Keratinocyte (primary cell): Measurements from ENCODE around the gene LMOD2. TPM values are rescaled to one million over a fixed set of nuclear protein-coding genes. Genes with fewer than 3 reads are reported as not detected.

Experiments used
- DNase-seq: peaks from one replicate; pipeline ENCODE4 v3.0.0-alpha.2; 2011; ENCODE audit warnings: low read depth, missing footprints, low spot score
- FAIRE-seq: peaks from 2 replicates; lab custom pipeline; 2011; peaks lifted over from hg19 to GRCh38; lab: Jason Lieb, UNC
- H2AFZ ChIP-seq: 2 replicates; pipeline ENCODE4 v1.6.0; 2012; ENCODE audit warnings: low read length, control low read depth, inconsistent platforms; ENCODE audit not compliant: control insufficient read depth
- H3K27ac ChIP-seq: 2 replicates; pipeline ENCODE4 v1.5.1; 2011; ENCODE audit warnings: low read length; ENCODE audit not compliant: control insufficient read depth, insufficient read depth
- H3K27me3 ChIP-seq: 3 replicates; pipeline ENCODE4 v1.6.0; 2011; ENCODE audit warnings: low read length; ENCODE audit not compliant: control insufficient read depth, insufficient read depth; ENCODE audit errors: extremely low read depth
- H3K36me3 ChIP-seq, 2 experiments: 2 replicates in 1 of 2; 3 replicates in 1 of 2; pipeline ENCODE4 v1.5.1; 2011; ENCODE audit warnings: low read length in 2 of 2, mild to moderate bottlenecking in 1 of 2; ENCODE audit not compliant: control insufficient read depth in 2 of 2, insufficient read depth in 2 of 2; ENCODE audit errors: extremely low read depth in 1 of 2
- H3K4me1 ChIP-seq: 3 replicates; pipeline ENCODE4 v1.5.1; 2011; ENCODE audit warnings: low read length; ENCODE audit not compliant: control insufficient read depth, insufficient read depth; ENCODE audit errors: extremely low read depth
- H3K4me2 ChIP-seq: 3 replicates; pipeline ENCODE4 v1.6.0; 2011; ENCODE audit warnings: low read depth, low read length; ENCODE audit not compliant: control insufficient read depth, insufficient read depth; ENCODE audit errors: extremely low read depth
- H3K4me3 ChIP-seq, 3 experiments: fragments of 200-600 bp in 1 of 3; sonication (generic) in 1 of 3; 2 replicates in 2 of 3; 3 replicates in 1 of 3; pipeline ENCODE4 v1.5.1; 2011 to 2016; ENCODE audit warnings: low read length in 3 of 3, mild to moderate bottlenecking in 3 of 3, control low read depth in 2 of 3, inconsistent platforms in 1 of 3, low read depth in 1 of 3, mixed read lengths in 1 of 3, mixed run types in 1 of 3, moderate library complexity in 1 of 3; ENCODE audit not compliant: control insufficient read depth in 2 of 3, insufficient read depth in 2 of 3; ENCODE audit errors: extremely low read depth in 1 of 3
- H3K79me2 ChIP-seq: 2 replicates; pipeline ENCODE4 v1.6.0; 2012; ENCODE audit warnings: low read length; ENCODE audit not compliant: control insufficient read depth, insufficient read depth
- H3K9ac ChIP-seq: 3 replicates; pipeline ENCODE4 v1.6.0; 2011; ENCODE audit warnings: low read length; ENCODE audit not compliant: control insufficient read depth, insufficient read depth; ENCODE audit errors: extremely low read depth
- H3K9me1 ChIP-seq: 3 replicates; pipeline ENCODE4 v1.6.0; 2011; ENCODE audit warnings: low read length; ENCODE audit not compliant: control insufficient read depth, insufficient read depth; ENCODE audit errors: extremely low read depth
- H3K9me3 ChIP-seq: 2 replicates; pipeline ENCODE4 v1.5.1; 2012; ENCODE audit warnings: low read depth, low read length; ENCODE audit not compliant: control insufficient read depth
- H4K20me1 ChIP-seq: 3 replicates; pipeline ENCODE4 v1.6.0; 2011; ENCODE audit warnings: low read length; ENCODE audit not compliant: control insufficient read depth, insufficient read depth; ENCODE audit errors: extremely low read depth
- EZH2 ChIP-seq: IDR thresholded peaks from one replicate; pipeline ENCODE4 v1.6.1; 2012; ENCODE audit warnings: inconsistent platforms, mild to moderate bottlenecking, low read length, moderate library complexity
- dilution Hi-C: fragments of 300-500 bp; cut with MboI; formaldehyde crosslinking; loops from one replicate; pipeline ENCODE4 v1.7.0; 2020; ENCODE audit warnings: low sequenced_read_pairs; ENCODE audit not compliant: extremely low pct_ligation_motif_present
- polyA plus RNA-seq, 5 experiments: library from polyadenylated mRNA; depleted of rRNA in 3 of 5; stranded (reverse) in 3 of 5; stranded (forward) in 1 of 5; unstranded in 1 of 5; fragments of >200 nt; gene quantifications; 1 replicate in 1 of 5; 2 replicates in 3 of 5; 3 replicates in 1 of 5; pipeline versions ENCODE4 v1.2.1 to v1.2.3, GENCODE V29; 2011 to 2012; ENCODE audit warnings: missing spikeins in 2 of 5, low read depth in 1 of 5, low replicate concordance in 1 of 5
- TF ChIP-seq, protein P1 (sequence below), 3 experiments: IDR thresholded peaks in 1 of 3; conservative IDR thresholded peaks in 1 of 3; optimal IDR thresholded peaks in 1 of 3; 2 replicates in 2 of 3; 3 replicates in 1 of 3; pipeline versions ENCODE3 to v1.5.1; 2011; ENCODE audit warnings: low read length in 3 of 3, mild to moderate bottlenecking in 3 of 3, moderate library complexity in 2 of 3, control low read depth in 1 of 3, inconsistent platforms in 1 of 3; ENCODE audit not compliant: insufficient read depth in 2 of 3; ENCODE audit errors: extremely low read depth in 1 of 3

LMOD2 gene
- polyA plus RNA-seq, 1 donor (not counting 4 experiments of a cell fraction or from before 2014, with no cell fraction given) = not detected

DNA sequence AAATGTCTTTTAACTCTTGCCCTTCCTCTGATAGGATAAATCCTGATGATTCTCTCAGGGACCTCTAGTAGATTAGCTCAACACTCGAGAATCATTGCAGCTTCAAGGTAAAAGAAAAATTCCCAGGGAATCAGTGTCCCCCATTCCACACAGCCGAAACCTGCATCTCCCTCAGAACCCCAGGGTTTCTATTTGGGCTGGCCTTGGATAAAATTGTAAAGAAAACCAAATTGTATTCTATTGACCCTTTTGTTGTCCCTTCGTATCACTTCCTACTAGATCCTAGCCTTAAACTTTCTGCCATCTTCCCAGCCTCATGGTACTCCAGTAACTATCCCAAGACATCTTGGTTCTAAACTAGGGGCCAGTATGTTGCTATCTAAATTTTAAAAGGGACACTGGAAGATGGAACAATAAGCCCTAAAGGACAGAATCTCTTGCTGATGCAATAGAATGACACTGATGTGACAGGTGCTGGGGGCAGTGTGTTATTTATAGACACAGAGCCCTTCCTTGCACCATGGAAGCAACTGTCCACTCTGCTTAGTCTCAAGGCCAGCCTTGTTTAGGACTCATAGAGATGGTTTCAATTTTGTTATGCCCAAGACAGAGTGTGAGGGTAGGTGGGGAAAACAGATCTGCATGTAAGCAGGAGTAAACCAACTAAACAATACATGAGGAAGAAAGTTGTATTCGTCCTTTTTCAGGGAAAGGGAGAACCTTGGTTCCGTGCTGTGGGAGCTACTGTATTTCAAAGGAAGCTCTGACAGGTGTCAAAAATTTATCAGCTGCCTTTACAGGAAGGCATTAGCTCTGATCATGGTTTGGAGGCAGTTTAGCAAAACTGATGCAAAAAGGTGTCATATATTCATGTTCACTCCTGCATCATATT is 46.4 kb upstream of the LMOD2 start:
- Histone ChIP-seq H3K4me3 (no peak overlapping the region), H3K9ac (no peak overlapping the region), H3K79me2 (no peaks in the 10 kb centered on the region), H2AFZ (no peak overlapping the region), H4K20me1 (no peaks in the 10 kb centered on the region), H3K4me1 (no peaks in the 10 kb centered on the region), H3K9me1 (no peaks in the 10 kb centered on the region), H3K36me3 (no peaks in the 10 kb centered on the region), H3K4me2 (no peak overlapping the region), H3K9me3 (no peaks in the 10 kb centered on the region), H3K27me3 (no peaks in the 10 kb centered on the region), H3K27ac (no peak overlapping the region)
- dilution Hi-C loops = no loop called here
- FAIRE-seq = no peak
- DNase-seq = no peak
- TF ChIP-seq, protein P1, sequence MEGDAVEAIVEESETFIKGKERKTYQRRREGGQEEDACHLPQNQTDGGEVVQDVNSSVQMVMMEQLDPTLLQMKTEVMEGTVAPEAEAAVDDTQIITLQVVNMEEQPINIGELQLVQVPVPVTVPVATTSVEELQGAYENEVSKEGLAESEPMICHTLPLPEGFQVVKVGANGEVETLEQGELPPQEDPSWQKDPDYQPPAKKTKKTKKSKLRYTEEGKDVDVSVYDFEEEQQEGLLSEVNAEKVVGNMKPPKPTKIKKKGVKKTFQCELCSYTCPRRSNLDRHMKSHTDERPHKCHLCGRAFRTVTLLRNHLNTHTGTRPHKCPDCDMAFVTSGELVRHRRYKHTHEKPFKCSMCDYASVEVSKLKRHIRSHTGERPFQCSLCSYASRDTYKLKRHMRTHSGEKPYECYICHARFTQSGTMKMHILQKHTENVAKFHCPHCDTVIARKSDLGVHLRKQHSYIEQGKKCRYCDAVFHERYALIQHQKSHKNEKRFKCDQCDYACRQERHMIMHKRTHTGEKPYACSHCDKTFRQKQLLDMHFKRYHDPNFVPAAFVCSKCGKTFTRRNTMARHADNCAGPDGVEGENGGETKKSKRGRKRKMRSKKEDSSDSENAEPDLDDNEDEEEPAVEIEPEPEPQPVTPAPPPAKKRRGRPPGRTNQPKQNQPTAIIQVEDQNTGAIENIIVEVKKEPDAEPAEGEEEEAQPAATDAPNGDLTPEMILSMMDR (optimal IDR thresholded peaks at IDR 0.05 in 1 of 3, IDR thresholded peaks at IDR 0.05 in 1 of 3, conservative IDR thresholded peaks at IDR 0.05 in 1 of 3; ENCODE audit: extremely low read depth in 1 of 3, insufficient read depth in 2 of 3, low read length in 3 of 3) = no peak
- no peak for TF ChIP-seq EZH2

DNA sequence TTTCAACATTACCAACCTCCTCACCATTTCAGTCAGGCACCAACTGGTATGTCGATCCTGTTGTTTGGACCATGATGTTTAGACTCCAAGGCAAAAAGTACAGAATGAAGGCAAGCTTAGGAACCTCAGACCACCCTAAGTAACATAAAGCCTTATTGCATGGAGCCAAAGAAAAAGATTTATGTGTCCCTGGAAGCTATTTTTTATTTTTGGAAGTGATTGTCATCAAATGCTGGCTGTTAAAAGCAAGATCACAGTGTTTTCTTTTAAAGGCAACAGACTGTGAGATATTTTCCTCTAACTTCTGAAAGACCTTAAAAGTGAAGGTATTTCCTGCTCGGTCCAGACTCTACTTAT is 45.8 kb upstream of the LMOD2 start:
- FAIRE-seq (no peak), DNase-seq (no peak)
- no peaks in the 10 kb centered on the region for H3K9me3 ChIP-seq
- H3K9me1 ChIP-seq = no peaks in the 10 kb centered on the region
- dilution Hi-C loops = no loop called here
- H3K27me3 ChIP-seq = no peaks in the 10 kb centered on the region
- H3K79me2 ChIP-seq = no peaks in the 10 kb centered on the region
- no peak overlapping the region for H3K4me3 ChIP-seq
- no peaks in the 10 kb centered on the region for H3K36me3 ChIP-seq
- H3K9ac ChIP-seq = no peak overlapping the region
- no peak overlapping the region for H2AFZ ChIP-seq
- TF ChIP-seq EZH2 = no peak
- TF ChIP-seq, protein P1 (optimal IDR thresholded peaks at IDR 0.05 in 1 of 3, IDR thresholded peaks at IDR 0.05 in 1 of 3, conservative IDR thresholded peaks at IDR 0.05 in 1 of 3; ENCODE audit: extremely low read depth in 1 of 3, insufficient read depth in 2 of 3, low read length in 3 of 3) = no peak
- H4K20me1 ChIP-seq = no peaks in the 10 kb centered on the region
- no peak overlapping the region for H3K27ac ChIP-seq
- H3K4me2 ChIP-seq = no peak overlapping the region
- H3K4me1 ChIP-seq = no peaks in the 10 kb centered on the region
